Thyroid gland (tissue), 4 donors: Measurements from ENCODE around the gene SNX2.

ENCODE experiments used
- POLR2A ChIP-seq, 2 donors: fragments of 450-650 bp; IDR thresholded peaks; one replicate each; pipeline ENCODE4 v1.6.1; 2017; ENCODE audit warnings: antibody characterized with exemption in 2 of 2, mild to moderate bottlenecking in 2 of 2, moderate library complexity in 1 of 2
- TF ChIP-seq, protein P1 (sequence below), 6 experiments: fragments of 200-600 bp in 3 of 6; fragments of 450-650 bp in 3 of 6; sonication (generic) in 3 of 6; IDR thresholded peaks; one replicate each; pipeline ENCODE4 v1.5.1; 2016 to 2019; ENCODE audit warnings: antibody characterized with exemption in 6 of 6, mild to moderate bottlenecking in 2 of 6, inconsistent platforms in 1 of 6, moderate library complexity in 1 of 6

DNA sequence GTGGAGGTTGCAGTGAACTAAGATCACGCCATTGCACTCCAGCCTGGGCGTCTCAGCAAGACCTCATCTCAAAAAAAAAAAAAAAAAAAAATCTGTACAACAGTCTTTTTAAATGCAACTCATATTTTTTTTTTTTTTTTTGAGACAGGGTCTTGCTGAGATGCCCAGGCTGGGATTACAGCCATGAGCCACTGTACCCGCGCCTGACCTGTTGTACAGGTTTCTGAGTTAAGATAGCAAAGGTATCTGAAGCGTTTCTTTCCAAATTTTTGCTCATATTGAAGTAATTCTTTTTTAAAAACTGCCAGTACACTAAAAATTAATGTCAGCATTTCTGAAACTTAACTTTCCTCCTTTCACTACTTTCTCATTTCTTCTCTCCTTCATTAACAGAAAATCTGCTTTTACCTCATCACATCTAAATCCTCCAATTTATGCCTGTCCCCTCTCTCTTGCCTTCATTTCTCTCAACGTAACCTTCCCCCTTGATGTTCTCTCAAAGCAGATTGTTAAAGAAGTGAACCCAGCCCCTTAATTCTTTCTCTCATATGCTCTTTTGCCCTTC lies 67.2 kb downstream of the SNX2 start:
- TF ChIP-seq, protein P1, sequence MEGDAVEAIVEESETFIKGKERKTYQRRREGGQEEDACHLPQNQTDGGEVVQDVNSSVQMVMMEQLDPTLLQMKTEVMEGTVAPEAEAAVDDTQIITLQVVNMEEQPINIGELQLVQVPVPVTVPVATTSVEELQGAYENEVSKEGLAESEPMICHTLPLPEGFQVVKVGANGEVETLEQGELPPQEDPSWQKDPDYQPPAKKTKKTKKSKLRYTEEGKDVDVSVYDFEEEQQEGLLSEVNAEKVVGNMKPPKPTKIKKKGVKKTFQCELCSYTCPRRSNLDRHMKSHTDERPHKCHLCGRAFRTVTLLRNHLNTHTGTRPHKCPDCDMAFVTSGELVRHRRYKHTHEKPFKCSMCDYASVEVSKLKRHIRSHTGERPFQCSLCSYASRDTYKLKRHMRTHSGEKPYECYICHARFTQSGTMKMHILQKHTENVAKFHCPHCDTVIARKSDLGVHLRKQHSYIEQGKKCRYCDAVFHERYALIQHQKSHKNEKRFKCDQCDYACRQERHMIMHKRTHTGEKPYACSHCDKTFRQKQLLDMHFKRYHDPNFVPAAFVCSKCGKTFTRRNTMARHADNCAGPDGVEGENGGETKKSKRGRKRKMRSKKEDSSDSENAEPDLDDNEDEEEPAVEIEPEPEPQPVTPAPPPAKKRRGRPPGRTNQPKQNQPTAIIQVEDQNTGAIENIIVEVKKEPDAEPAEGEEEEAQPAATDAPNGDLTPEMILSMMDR (IDR thresholded peaks at IDR 0.05), result no peak
- TF ChIP-seq POLR2A (IDR thresholded peaks at IDR 0.05), result no peak
